Stimulated activated memory B cell treated with anti-CD40 and anti-IgM and Interleukin-4, amounts not matched to agents 10 μg/mL and 1 μg/mL and 100 μg/mL, for 72 hours (primary cell): ENCODE measurements around the gene PRR30.

ENCODE experiments used
- ATAC-seq: fragments of 150-1000 bp; cut with Tn5 transposase; 2 replicates; pipeline ENCODE4 v1.10.0; 2021
- H3K27ac Mint-ChIP-seq: one replicate; pipeline ENCODE4 v1.8.0; 2022; ENCODE audit warnings: mild to moderate bottlenecking, mixed read lengths
- H3K27me3 Mint-ChIP-seq: one replicate; pipeline ENCODE4 v1.8.0; 2022; ENCODE audit warnings: mixed read lengths
- H3K36me3 Mint-ChIP-seq: one replicate; pipeline ENCODE4 v1.8.0; 2022; ENCODE audit warnings: mixed read lengths
- H3K4me1 Mint-ChIP-seq: one replicate; pipeline ENCODE4 v1.8.0; 2022; ENCODE audit warnings: mixed read lengths
- H3K4me3 Mint-ChIP-seq: one replicate; pipeline ENCODE4 v1.8.0; 2022; ENCODE audit warnings: mild to moderate bottlenecking, moderate library complexity, mixed read lengths
- H3K9me3 Mint-ChIP-seq: one replicate; pipeline ENCODE4 v1.8.0; 2022; ENCODE audit warnings: mixed read lengths

The PRR30 gene

DNA sequence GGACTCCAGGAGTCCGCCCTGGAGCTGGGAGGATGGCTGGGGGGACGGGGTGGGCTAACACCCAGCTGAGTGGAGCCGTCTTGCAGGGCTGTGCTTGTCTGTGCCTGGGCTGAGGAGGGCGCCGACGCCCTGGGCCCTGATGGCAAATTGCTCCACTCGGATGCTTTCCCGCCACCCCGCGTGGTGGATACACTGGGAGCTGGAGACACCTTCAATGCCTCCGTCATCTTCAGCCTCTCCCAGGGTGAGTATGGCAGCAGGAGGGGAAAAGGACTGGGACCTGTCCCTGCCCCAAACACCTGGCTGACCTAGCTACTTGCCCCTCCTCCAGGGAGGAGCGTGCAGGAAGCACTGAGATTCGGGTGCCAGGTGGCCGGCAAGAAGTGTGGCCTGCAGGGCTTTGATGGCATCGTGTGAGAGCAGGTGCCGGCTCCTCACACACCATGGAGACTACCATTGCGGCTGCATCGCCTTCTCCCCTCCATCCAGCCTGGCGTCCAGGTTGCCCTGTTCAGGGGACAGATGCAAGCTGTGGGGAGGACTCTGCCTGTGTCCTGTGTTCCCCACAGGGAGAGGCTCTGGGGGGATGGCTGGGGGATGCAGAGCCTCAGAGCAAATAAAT lies 39.8 kb downstream of the PRR30 start:
- no peaks in the 10 kb centered on the region for H3K9me3 Mint-ChIP-seq
- H3K36me3 Mint-ChIP-seq = no peaks in the 10 kb centered on the region
- no peak for ATAC-seq
- peaks cover 21% of the 10 kb centered on the region for H3K4me1 Mint-ChIP-seq
- H3K27me3 Mint-ChIP-seq = peaks cover 8% of the 10 kb centered on the region
- H3K27ac Mint-ChIP-seq = no peak overlapping the region
- H3K4me3 Mint-ChIP-seq = no peak overlapping the region

DNA sequence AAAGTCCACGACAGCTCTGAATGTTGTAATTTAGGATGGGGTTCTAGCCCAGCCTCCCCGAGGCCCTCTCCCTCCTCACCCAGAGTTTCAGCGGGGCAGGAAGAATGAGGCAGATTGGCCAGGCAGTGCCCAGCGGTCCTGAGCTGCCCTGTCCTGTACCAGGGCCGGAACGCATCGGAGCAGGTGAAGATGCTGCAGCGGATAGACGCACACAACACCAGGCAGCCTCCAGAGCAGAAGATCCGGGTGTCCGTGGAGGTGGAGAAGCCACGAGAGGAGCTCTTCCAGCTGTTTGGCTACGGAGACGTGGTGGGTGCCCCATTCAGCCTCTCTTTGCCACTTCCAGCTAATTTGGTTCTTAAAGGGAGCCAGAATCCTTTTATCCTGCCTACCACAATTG lies 41.9 kb downstream of the PRR30 start:
- Mint-ChIP-seq H3K4me3 (no peak overlapping the region), H3K27ac (no peak overlapping the region), H3K36me3 (no peaks in the 10 kb centered on the region), H3K4me1 (peaks cover 21% of the 10 kb centered on the region), H3K9me3 (no peaks in the 10 kb centered on the region), H3K27me3 (no peaks in the 10 kb centered on the region)
- ATAC-seq = no peak

DNA sequence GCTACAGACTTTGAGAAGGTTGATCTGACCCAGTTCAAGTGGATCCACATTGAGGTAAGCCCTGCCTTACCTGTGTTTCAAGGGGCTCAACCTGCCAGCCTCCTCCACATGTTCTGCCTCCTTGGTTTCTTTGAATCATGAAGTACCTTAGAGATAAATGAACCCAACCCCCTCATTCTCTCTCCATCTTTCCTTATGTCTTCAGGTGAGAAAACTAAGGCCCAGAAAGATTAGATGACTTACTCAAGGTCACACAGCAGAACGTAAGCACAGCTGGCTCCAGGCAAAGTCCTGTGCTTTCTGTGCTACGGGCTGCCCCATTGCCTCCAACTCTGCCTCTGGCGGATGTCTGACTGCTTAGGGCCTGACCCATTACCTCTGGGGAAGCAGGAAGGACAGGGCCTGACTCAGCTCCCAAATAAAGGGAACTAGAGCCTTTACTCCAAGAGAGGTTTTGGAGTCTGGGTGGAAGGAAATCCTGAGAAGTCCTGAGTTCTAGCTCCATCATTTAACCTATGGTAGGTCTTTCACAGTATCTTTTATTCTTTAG lies 42.4 kb downstream of the PRR30 start:
- ATAC-seq = no peak
- peak overlapping the region; percentile 46 for H3K27ac Mint-ChIP-seq

DNA sequence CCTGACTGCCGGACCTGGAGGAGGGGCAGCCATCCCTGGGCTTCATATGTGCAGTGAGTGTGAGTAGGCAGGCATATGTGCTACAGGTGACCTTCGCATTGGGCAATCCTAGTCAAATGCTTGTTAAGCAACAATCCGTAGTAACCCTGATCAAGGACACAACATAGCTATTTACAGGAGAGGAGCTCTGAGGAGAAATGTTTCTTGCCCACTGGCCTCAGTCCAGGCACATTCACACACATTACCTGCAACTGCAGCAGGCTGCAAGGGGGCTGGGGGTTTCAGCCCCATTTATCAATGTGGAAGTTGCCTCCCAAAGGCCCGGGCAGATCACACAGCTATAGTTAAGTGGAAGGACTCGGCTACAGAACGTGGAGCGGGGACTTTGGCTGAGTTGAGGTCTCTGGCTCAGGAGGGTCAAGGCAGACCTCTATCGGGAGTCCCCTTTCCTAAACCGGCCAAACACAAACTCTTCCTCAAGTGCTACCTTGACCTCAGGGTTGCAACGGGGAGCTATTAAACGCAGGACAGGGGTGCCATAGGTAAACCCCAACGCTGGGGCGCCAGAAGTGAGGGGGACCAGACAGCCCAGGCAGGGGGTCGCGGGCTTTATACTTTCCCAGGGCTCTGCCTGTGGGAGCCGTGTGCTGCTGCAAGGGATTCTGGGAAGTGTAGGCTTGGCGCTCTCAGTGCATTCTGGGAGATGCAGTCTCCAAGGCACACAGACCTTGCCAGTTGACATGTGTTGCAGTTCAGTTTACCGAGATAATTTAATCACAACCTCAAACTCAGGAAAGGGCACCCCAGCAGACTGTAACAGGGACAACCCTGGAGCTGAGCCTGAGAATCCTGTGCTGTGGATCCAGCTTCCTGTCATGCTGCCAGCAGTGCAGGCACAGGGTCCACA lies 43.2 kb downstream of the PRR30 start:
- ATAC-seq = peak; percentile 72
- Mint-ChIP-seq H3K4me3 (peak overlapping the region; percentile 73), H3K9me3 (no peaks in the 10 kb centered on the region), H3K36me3 (no peaks in the 10 kb centered on the region), H3K27me3 (no peaks in the 10 kb centered on the region), H3K4me1 (peaks cover 21% of the 10 kb centered on the region), H3K27ac (peak overlapping the region; percentile 46)

More for the DNA sequence above, 42.4 kb downstream of the PRR30 start:
- no peak overlapping the region for H3K4me3 Mint-ChIP-seq
- H3K4me1 Mint-ChIP-seq = peaks cover 21% of the 10 kb centered on the region
- H3K27me3 Mint-ChIP-seq = no peaks in the 10 kb centered on the region
- H3K36me3 Mint-ChIP-seq = no peaks in the 10 kb centered on the region
- no peaks in the 10 kb centered on the region for H3K9me3 Mint-ChIP-seq

DNA sequence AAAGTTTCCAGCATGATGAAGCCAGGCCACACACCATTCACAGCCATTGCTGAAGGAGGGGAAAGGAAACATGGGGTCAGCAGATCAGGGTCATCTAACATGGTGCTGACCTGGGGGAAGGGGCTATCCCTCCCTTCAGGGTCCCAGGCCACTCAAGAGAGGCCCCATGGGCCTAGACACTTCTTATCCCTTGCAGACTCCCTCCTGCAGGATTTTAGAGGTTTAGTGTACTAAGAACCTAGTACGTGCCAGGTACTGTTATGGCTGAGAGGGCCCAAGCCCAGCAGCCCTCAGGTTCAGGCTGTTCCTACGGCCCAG lies 43.8 kb downstream of the PRR30 start:
- Mint-ChIP-seq H3K4me3 (peak overlapping the region; percentile 73), H3K27ac (peak overlapping the region; percentile 46), H3K9me3 (no peaks in the 10 kb centered on the region), H3K36me3 (no peaks in the 10 kb centered on the region), H3K27me3 (no peaks in the 10 kb centered on the region), H3K4me1 (peaks cover 21% of the 10 kb centered on the region)
- ATAC-seq = no peak

DNA sequence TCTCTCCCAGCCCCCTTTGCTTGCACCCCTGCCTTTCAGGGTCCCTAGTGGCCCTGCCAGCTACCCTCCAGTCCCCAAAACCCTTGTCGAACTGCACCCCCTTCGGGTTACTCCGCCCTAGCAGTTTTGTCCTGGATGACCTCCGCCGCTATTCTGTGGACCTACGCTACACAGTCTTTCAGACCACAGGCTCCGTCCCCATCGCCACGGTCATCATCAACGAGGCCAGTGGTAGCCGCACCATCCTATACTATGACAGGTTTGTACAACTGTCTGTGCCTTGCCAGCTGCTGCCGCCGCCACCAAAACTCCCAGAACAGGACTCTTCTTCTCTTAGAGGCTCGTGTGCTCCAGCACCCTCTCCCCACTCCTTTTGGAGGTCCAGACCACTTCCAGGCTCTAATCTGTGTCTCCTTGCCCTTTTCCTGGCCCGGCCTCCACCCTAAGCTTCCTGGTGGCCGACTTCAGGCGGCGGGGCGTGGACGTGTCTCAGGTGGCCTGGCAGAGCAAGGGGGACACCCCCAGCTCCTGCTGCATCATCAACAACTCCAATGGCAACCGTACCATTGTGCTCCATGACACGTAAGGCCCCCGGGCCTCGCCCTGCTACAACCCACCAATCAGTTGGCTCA lies 44.7 kb downstream of the PRR30 start:
- Mint-ChIP-seq H3K27me3 (no peaks in the 10 kb centered on the region), H3K4me1 (peaks cover 21% of the 10 kb centered on the region), H3K36me3 (no peaks in the 10 kb centered on the region), H3K9me3 (no peaks in the 10 kb centered on the region), H3K27ac (no peak overlapping the region), H3K4me3 (no peak overlapping the region)
- no peak for ATAC-seq

DNA sequence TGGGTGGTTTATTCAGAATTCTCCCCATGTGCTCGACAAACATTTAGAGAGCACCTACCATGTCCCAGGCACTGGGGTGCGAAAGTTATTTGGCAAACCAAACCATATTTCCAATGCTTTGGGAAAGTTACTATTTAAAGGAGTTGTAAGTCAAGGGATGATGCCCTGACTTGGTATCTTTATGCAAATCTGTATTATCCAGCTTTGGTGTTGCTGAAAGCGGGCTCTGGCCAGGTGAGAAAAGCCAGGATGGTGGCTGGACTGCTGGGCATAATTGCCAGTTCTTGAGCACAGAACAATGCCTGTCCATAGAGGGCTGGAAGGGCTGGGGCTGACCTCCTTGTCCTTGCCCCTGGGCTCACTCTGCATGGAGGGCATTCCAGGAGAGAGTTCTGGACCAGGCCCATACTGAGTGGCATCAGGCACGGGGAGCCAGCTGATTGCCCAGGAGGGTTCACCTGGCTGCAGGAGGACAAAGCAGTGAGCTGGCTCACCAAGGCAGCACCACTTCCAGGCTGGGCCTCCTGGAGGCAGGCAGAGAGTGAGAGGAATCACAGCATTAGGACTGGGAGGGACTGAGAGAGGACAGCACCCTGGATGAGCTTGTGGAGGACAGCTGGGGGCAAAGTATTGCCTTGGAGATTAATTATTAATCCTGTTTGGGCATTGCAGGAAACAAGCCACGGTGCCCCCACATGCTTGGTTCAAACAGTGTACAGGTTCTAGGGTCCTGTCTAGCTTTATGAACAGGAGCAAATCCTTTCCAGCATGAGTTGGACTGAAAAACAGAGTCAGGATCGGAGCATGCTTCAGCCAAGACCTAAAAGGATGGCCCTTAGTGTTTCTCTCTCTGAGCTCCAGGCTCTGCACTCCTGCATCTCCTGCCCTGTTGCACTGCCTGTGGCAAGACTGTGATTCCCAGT lies 45.5 kb downstream of the PRR30 start:
- ATAC-seq = no peak
- Mint-ChIP-seq H3K27me3 (no peaks in the 10 kb centered on the region), H3K27ac (no peak overlapping the region), H3K9me3 (no peaks in the 10 kb centered on the region), H3K4me1 (peaks cover 19% of the 10 kb centered on the region), H3K36me3 (no peaks in the 10 kb centered on the region), H3K4me3 (no peak overlapping the region)

DNA sequence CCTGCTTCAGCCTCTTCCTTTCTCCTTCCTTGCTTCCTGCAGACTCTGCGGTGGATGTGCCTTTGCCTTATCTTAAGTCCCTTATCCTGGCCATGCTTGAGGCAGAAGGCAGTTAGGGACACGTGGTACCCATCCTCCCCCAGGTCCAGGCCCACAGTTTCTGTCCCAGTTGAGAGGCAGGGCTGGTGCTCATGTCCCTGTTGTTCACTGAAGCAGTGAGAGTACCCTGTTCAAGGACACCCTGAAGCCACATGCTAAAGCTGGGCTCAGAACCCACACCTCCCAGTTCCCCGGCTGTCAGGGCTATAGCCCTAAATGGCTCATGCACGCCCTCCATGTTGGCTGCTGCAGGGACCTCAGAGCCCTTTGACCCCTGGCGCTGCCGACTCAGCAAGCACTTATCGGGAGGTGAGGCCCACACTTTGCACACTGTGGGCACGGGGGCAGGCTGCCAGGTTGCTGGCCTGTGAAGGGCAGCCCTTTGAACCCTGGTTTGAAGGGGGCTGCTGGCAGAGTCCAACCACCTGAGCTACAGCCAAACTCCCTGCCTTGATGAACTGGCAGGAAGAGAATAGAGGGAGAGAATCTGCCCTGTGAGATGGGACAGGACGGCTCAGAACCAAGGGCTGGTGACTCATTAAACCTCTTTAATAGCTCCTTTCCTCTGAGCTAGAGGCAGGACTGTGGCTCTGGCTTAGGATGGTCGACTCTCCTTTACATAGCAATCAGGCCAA lies 46.3 kb downstream of the PRR30 start:
- Mint-ChIP-seq H3K4me3 (no peak overlapping the region), H3K27ac (no peak overlapping the region), H3K4me1 (peaks cover 16% of the 10 kb centered on the region), H3K27me3 (no peaks in the 10 kb centered on the region), H3K9me3 (no peaks in the 10 kb centered on the region), H3K36me3 (no peaks in the 10 kb centered on the region)
- ATAC-seq = no peak

DNA sequence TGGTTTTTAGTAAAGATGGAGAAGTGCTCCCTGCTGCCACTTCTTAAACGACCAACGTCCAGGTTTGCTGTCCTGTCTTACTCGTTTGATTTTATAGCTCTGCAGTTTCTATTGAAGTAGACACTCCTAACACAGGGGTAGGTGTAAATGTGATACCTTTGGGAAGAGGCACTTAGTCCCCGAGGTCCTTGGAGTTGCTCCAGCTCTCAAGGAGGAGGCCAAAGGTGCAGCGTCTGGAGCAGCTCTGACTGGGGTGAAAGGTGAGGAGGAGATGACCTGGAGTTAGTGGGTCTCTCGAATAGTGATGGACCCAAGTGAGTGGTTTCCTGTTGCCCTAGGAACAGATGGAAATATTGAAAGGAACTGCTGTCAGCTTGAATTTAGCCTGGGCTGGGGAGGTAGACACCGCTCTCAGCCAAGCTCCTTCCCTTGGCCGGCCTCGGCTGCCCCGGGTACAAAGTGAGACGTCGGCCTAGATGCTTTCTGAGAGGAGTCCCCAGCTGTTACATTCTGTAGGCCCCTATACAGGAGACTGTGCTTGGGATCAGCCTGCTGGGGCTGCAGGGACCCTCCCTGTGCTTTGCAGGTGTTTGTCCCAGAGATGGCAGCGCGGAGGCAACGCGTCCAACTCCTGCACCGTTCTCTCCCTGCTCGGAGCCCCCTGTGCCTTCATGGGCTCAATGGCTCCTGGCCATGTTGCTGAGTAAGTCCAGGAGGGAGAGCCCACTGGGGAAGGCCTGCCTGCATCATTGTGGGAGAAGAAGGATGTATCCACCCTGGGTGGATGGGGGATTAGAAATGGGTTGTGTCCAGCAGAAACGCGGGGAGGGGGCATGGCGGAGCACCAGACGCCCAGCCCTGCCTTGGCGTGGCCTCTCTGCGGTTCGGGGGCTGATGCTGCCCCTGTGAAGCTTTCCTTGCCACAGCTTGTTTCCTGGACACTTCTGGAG lies 47.2 kb downstream of the PRR30 start:
- H3K27ac Mint-ChIP-seq = no peak overlapping the region
- H3K27me3 Mint-ChIP-seq = no peaks in the 10 kb centered on the region
- H3K36me3 Mint-ChIP-seq = no peaks in the 10 kb centered on the region
- H3K4me3 Mint-ChIP-seq = no peak overlapping the region
- no peaks in the 10 kb centered on the region for H3K9me3 Mint-ChIP-seq
- H3K4me1 Mint-ChIP-seq = peaks cover 22% of the 10 kb centered on the region
- ATAC-seq = no peak

DNA sequence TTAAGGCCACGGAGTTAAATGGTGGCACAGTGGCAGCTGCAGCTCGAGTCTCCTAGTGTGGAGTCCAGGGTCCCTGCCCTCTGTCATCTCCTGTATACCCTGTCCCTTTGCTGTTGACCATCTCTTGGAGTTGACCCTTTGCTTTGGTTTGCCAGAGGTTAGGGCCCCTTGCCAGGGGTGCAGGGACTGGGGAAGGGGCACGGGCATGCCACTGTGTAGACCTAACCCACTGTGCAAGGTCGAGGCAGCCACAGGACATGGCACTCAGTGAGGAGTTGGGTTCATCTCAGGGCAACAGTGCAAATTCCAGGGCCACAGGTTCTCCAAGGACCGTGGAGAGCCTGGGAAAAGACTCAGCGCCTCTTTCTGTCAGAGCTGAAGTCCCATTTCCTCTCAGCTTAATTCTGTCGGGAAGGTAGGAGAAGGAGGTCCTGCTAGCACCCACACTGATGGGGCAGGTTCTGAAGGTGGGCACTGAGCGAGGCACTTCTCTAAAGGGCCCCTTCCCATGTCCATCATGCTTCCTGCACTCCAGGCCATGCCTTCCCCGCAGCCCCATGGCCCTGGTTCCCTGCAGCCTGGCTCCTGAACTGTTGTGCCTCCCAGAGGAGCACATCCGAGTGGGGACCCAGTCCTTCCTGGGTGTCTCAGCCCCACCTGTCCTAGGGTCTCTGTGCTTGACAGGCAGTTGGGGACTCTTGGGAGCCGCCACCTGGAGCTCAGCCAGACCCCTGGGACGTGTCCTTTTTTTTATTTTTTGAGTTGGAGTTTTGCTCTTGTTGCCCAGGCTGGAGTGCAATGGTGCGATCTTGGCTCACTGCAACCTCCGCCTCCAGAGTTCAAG lies 49.9 kb downstream of the PRR30 start:
- ATAC-seq = no peak
- H3K4me1 Mint-ChIP-seq = peaks cover 18% of the 10 kb centered on the region
- H3K36me3 Mint-ChIP-seq = no peaks in the 10 kb centered on the region
- H3K27me3 Mint-ChIP-seq = no peaks in the 10 kb centered on the region
- H3K9me3 Mint-ChIP-seq = no peaks in the 10 kb centered on the region
- no peak overlapping the region for H3K4me3 Mint-ChIP-seq
- no peak overlapping the region for H3K27ac Mint-ChIP-seq

DNA sequence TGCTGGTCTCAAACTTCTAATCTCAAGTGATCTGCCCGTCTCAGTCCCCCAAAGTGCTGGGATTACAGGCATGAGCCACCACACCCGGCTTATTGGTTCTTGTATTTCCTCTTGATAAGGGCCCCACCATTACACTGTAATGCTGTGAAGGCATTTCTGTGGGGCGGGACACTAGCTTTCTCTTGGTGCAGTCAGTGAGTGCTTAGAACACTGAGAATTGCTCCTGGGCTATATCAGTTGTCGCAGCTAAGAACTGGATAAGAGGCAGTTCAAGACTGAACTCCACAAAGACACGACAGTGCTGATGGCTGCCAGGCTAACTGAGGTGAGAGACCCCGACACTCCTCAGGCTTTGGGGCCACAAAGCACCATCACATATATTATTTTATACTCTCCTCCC lies 50.6 kb downstream of the PRR30 start:
- Mint-ChIP-seq H3K27ac (no peak overlapping the region), H3K4me3 (no peak overlapping the region), H3K36me3 (no peaks in the 10 kb centered on the region), H3K27me3 (no peaks in the 10 kb centered on the region), H3K9me3 (no peaks in the 10 kb centered on the region), H3K4me1 (peaks cover 18% of the 10 kb centered on the region)
- no peak for ATAC-seq

DNA sequence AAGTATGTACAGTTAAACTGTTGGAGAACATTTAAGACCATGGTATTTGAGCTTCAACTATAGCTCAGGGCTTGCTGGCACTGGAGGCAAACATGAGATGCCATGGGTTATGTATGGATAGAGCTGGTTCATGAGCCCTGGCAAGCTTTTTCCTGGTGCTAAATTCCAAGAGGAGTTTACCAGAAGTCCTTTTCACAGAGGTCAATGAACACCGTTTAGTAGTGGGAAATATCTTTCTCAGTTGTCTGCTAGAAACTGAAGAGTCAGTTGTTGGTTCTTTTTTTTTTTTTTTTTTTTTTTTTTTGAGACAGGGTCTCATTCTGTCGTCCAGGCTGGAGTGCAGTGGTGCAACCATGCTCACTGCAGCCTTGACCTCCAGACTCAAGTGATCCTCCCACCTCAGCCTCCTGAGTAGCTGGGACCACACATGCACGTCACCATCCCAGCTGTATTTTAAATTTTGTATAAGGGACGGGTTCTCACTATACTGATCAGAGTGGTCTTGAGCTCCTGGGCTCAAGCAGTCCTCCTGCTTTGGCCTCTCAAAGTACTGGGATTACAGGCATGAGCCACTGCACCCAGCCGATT lies 51.3 kb downstream of the PRR30 start:
- H3K36me3 Mint-ChIP-seq = no peaks in the 10 kb centered on the region
- H3K27me3 Mint-ChIP-seq = no peaks in the 10 kb centered on the region
- H3K4me1 Mint-ChIP-seq = peaks cover 18% of the 10 kb centered on the region
- no peak overlapping the region for H3K4me3 Mint-ChIP-seq
- H3K9me3 Mint-ChIP-seq = no peaks in the 10 kb centered on the region
- no peak overlapping the region for H3K27ac Mint-ChIP-seq
- no peak for ATAC-seq
